Esophagus muscularis mucosa (tissue), 4 donors: ENCODE measurements around the gene OR8S1.

Experiments
- EP300 ChIP-seq: sonication (generic); formaldehyde crosslinking; IDR thresholded peaks from one replicate; pipeline ENCODE4 v1.6.1; 2017; ENCODE audit warnings: antibody characterized with exemption
- POLR2A ChIP-seq: fragments of 450-650 bp; IDR thresholded peaks from one replicate; pipeline ENCODE4 v1.6.1; 2017; ENCODE audit warnings: antibody characterized with exemption, moderate library complexity, mild to moderate bottlenecking, low read depth
- POLR2AphosphoS5 ChIP-seq, 2 donors: sonication (generic); formaldehyde crosslinking; IDR thresholded peaks; one replicate each; pipeline ENCODE4 v1.6.1; 2017; ENCODE audit warnings: antibody characterized with exemption in 2 of 2
- TF ChIP-seq, protein P1 (sequence below), 3 experiments: fragments of 200-600 bp in 2 of 3; fragments of 450-650 bp in 1 of 3; sonication (generic) in 2 of 3; IDR thresholded peaks; one replicate each; pipeline ENCODE4 v1.5.1; 2017 to 2019; ENCODE audit warnings: antibody characterized with exemption in 3 of 3, mild to moderate bottlenecking in 2 of 3, moderate library complexity in 1 of 3

DNA sequence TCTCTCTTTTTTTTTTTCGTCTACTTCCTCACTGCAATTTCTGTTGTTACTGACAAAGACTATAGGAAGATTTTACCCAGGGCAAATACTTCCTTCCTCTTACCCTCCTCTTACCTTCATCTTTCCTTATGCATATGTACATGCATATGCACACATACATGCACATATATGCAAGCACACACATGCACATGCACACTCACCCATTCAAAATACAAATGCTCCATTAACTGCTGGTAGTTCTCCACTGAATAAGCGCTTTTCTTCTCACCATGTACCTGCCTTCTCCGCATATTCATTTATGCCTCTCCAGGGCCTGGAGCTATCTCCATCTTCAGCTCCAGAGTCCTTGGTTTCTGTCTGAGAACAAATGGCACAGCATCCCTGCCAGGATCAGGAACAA, 42.5 kb upstream of the OR8S1 start:
- TF ChIP-seq, protein P1, sequence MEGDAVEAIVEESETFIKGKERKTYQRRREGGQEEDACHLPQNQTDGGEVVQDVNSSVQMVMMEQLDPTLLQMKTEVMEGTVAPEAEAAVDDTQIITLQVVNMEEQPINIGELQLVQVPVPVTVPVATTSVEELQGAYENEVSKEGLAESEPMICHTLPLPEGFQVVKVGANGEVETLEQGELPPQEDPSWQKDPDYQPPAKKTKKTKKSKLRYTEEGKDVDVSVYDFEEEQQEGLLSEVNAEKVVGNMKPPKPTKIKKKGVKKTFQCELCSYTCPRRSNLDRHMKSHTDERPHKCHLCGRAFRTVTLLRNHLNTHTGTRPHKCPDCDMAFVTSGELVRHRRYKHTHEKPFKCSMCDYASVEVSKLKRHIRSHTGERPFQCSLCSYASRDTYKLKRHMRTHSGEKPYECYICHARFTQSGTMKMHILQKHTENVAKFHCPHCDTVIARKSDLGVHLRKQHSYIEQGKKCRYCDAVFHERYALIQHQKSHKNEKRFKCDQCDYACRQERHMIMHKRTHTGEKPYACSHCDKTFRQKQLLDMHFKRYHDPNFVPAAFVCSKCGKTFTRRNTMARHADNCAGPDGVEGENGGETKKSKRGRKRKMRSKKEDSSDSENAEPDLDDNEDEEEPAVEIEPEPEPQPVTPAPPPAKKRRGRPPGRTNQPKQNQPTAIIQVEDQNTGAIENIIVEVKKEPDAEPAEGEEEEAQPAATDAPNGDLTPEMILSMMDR (IDR thresholded peaks at IDR 0.05) = no peak
- TF ChIP-seq POLR2A (no peak), POLR2AphosphoS5 (IDR thresholded peaks at IDR 0.05) (no peak), EP300 (no peak)
